Prostate gland (tissue), 2 donors: ENCODE data around the gene IPP. TPM values are rescaled to one million over a fixed set of nuclear protein-coding genes. Genes with fewer than 3 reads are reported as not detected.
"Not testable (repeated sequence)": the region's sequence is repeated elsewhere in the genome, so short reads cannot be mapped to it uniquely, and the experiment has no call there.

ENCODE experiments used
- DNase-seq: peaks from one replicate; pipeline ENCODE4 v3.0.0-alpha.2; 2019; ENCODE audit warnings: low spot score
- H3K27ac ChIP-seq, 2 donors: fragments of 200-600 bp; sonication (generic); 2 replicates each; pipeline ENCODE4 v1.5.1; 2017 to 2019
- H3K27me3 ChIP-seq: fragments of 200-600 bp; sonication (generic); replicated peaks from 2 replicates; pipeline ENCODE4 v1.5.1; 2019; ENCODE audit not compliant: insufficient read depth
- H3K36me3 ChIP-seq, 2 donors: fragments of 200-600 bp; sonication (generic); 1 replicate in 1 of 2; 2 replicates in 1 of 2; pipeline versions ENCODE4 v1.5.1 to v1.8.1; 2017 to 2019
- H3K4me1 ChIP-seq: fragments of 200-600 bp; sonication (generic); replicated peaks from 2 replicates; pipeline ENCODE4 v1.5.1; 2019
- H3K4me3 ChIP-seq, 2 donors: fragments of 200-600 bp; sonication (generic); 2 replicates each; pipeline ENCODE4 v1.5.1; 2017 to 2019
- H3K9me3 ChIP-seq: fragments of 200-600 bp; sonication (generic); 2 replicates; pipeline ENCODE4 v1.5.1; 2017
- CTCF ChIP-seq, 4 experiments: fragments of 200-600 bp in 2 of 4; fragments of 450-650 bp in 2 of 4; sonication (generic) in 2 of 4; IDR thresholded peaks; 1 replicate in 3 of 4; 2 replicates in 1 of 4; pipeline ENCODE4 v1.5.1; 2016 to 2019; ENCODE audit warnings: antibody characterized with exemption in 4 of 4, mild to moderate bottlenecking in 2 of 4, moderate library complexity in 2 of 4
- POLR2A ChIP-seq: fragments of 450-650 bp; IDR thresholded peaks from one replicate; pipeline ENCODE4 v1.6.1; 2016; ENCODE audit warnings: antibody characterized with exemption, mild to moderate bottlenecking
- POLR2AphosphoS5 ChIP-seq: sonication (generic); formaldehyde crosslinking; IDR thresholded peaks from one replicate; pipeline ENCODE4 v1.6.1; 2017; ENCODE audit warnings: antibody characterized with exemption
- WGBS: methylation state at CpG from one replicate; pipeline ENCODE4 v1.1.5; 2018; 5-methylcytosine and 5-hydroxymethylcytosine counted together
- intact Hi-C: fragments of 100-400 bp; cut with DNase I; formaldehyde crosslinking; loops from one replicate; pipeline ENCODE4 v1.14.2; 2022
- total RNA-seq, 2 donors: library from RNA; depleted of rRNA; stranded (reverse); fragments of >200 nt; gene quantifications; one replicate each; pipeline ENCODE4 v1.1.0, GENCODE V29; 2016

Gene IPP
- total RNA-seq, 2 donors from 2014 or later, result 14.8 to 16.1 TPM

GRCh38 chr1:45716700-45717099 lies 33.8 kb downstream of the IPP start:
- no peaks in the 10 kb centered on the region for H3K4me1 ChIP-seq
- TF ChIP-seq POLR2A (no peak), POLR2AphosphoS5 (no peak), CTCF (IDR thresholded peaks at IDR 0.05) (no peak)
- DNase-seq, result no peak
- no peak overlapping the region for H3K27ac ChIP-seq
- 94% methylated on average over 3 of the region's 3 CpGs for WGBS
- H3K27me3 ChIP-seq, result no peaks in the 10 kb centered on the region
- no peaks in the 10 kb centered on the region for H3K36me3 ChIP-seq
- intact Hi-C loops, result no loop called here
- H3K4me3 ChIP-seq, result no peak overlapping the region
- H3K9me3 ChIP-seq, result no peaks in the 10 kb centered on the region

GRCh38 chr1:45713711-45714110 lies 36.7 kb downstream of the IPP start:
- Histone ChIP-seq H3K27me3 (no peaks in the 10 kb centered on the region), H3K36me3 (no peaks in the 10 kb centered on the region), H3K4me3 (no peak overlapping the region), H3K27ac (no peak overlapping the region), H3K9me3 (no peaks in the 10 kb centered on the region), H3K4me1 (no peaks in the 10 kb centered on the region)
- no peak for DNase-seq
- intact Hi-C loops, result no loop called here
- TF ChIP-seq CTCF (IDR thresholded peaks at IDR 0.05), result no peak
- TF ChIP-seq POLR2A, result no peak
- no peak for TF ChIP-seq POLR2AphosphoS5
- WGBS, result 75% methylated on average over 3 of the region's 3 CpGs

- Histone ChIP-seq H3K9me3 (no peaks in the 10 kb centered on the region), H3K27me3 (no peaks in the 10 kb centered on the region), H3K36me3 (no peaks in the 10 kb centered on the region), H3K4me3 (no peak overlapping the region), H3K4me1 (no peaks in the 10 kb centered on the region), H3K27ac (no peak overlapping the region)
- DNase-seq, result no peak
- TF ChIP-seq POLR2A, result no peak
- no peak for TF ChIP-seq CTCF (IDR thresholded peaks at IDR 0.05)
- no peak for TF ChIP-seq POLR2AphosphoS5
- intact Hi-C loops, result no loop called here
- 90% methylated on average over 1 of the region's 1 CpG for WGBS
Observed at GRCh38 chr1:45704637-45705036, 45.8 kb downstream of the IPP start.

GRCh38 chr1:45694823-45695222 lies 55.6 kb downstream of the IPP start:
- H3K27me3 ChIP-seq, result no peaks in the 10 kb centered on the region
- intact Hi-C loops, result no loop called here
- H3K36me3 ChIP-seq, result peaks cover 0 to 6% of the 10 kb centered on the region in 2 donors
- no peak for DNase-seq
- no peaks in the 10 kb centered on the region for H3K4me1 ChIP-seq
- H3K9me3 ChIP-seq, result no peaks in the 10 kb centered on the region
- WGBS, result 90% methylated on average over 7 of the region's 7 CpGs
- no peak overlapping the region for H3K27ac ChIP-seq
- no peak overlapping the region for H3K4me3 ChIP-seq
- TF ChIP-seq POLR2AphosphoS5, result no peak
- no peak for TF ChIP-seq POLR2A
- no peak for TF ChIP-seq CTCF (IDR thresholded peaks at IDR 0.05)

- H3K9me3 ChIP-seq, intact Hi-C loops, H3K4me1 ChIP-seq, H3K27ac ChIP-seq, H3K27me3 ChIP-seq, H3K36me3 ChIP-seq, DNase-seq, H3K4me3 ChIP-seq: not testable (repeated sequence)
- WGBS, result 81% methylated on average over 8 of the region's 8 CpGs
Observed at GRCh38 chr1:45693811-45694210, 56.6 kb downstream of the IPP start.
